ENCODE data around the gene WNT1.

The WNT1 gene

GRCh38 chr12:49031573-49032161 is 53.5 kb downstream of the WNT1 start:
- no peak for DNase-seq

Data from fibroblast of upper back skin (primary cell).